WTC11 (cell line): ENCODE measurements around the gene TXNL4A. TPM values are rescaled to one million over a fixed set of nuclear protein-coding genes. Genes with fewer than 3 reads are reported as not detected.

Experiments used
- ATAC-seq: fragments of 200-7000 bp; cut with Tn5 transposase; 2 replicates; pipeline ENCODE4 v1.10.0; 2021; ENCODE audit warnings: mild to moderate bottlenecking, moderate library complexity
- CTCF ChIA-PET: fragments of 300-600 bp; sonication (Branson Sonifier 250); formaldehyde crosslinking; loops from one replicate; lab custom pipeline; 2021; ENCODE audit warnings: antibody characterized with exemption; lab: Charles Lee
- POLR2A ChIA-PET: fragments of 350-600 bp; sonication (Branson Sonifier 250); formaldehyde crosslinking; loops from one replicate; lab custom pipeline; 2021; ENCODE audit warnings: antibody characterized with exemption; lab: Charles Lee
- DNase-seq: peaks from one replicate; pipeline ENCODE4 v3.0.0; 2021; ENCODE audit warnings: low spot score
- H3K27ac Mint-ChIP-seq: 2 replicates; pipeline ENCODE4 v1.8.0; 2021; ENCODE audit warnings: mixed read lengths
- H3K27me3 Mint-ChIP-seq: 2 replicates; pipeline ENCODE4 v1.8.0; 2021; ENCODE audit warnings: low read depth, mild to moderate bottlenecking, moderate library complexity, mixed read lengths
- H3K36me3 Mint-ChIP-seq: 2 replicates; pipeline ENCODE4 v1.8.0; 2021; ENCODE audit warnings: mixed read lengths
- H3K4me1 Mint-ChIP-seq: 2 replicates; pipeline ENCODE4 v1.8.0; 2022; ENCODE audit warnings: mixed read lengths
- H3K4me3 Mint-ChIP-seq: 2 replicates; pipeline ENCODE4 v1.8.0; 2021; ENCODE audit warnings: mild to moderate bottlenecking, moderate library complexity, mixed read lengths
- H3K9me3 Mint-ChIP-seq: 2 replicates; pipeline ENCODE4 v1.8.0; 2021; ENCODE audit warnings: mixed read lengths
- AR ChIP-seq: fragments of 250-450 bp; sonication (Bioruptor Pico); IDR thresholded peaks from 2 replicates; pipeline ENCODE4 v1.9.0; 2021; ENCODE audit warnings: mild to moderate bottlenecking
- CTCF ChIP-seq: fragments of 200-600 bp; IDR thresholded peaks from 2 replicates; pipeline ENCODE4 v1.8.0; 2022; ENCODE audit warnings: antibody characterized with exemption
- EMX1 ChIP-seq: fragments of 250-450 bp; sonication (Bioruptor Pico); IDR thresholded peaks from 2 replicates; pipeline ENCODE4 v1.8.0; 2021; ENCODE audit warnings: mild to moderate bottlenecking
- ERG ChIP-seq: fragments of 250-450 bp; sonication (Bioruptor Pico); IDR thresholded peaks from 2 replicates; pipeline ENCODE4 v1.8.0; 2021; ENCODE audit warnings: mild to moderate bottlenecking
- FOXP4 ChIP-seq: sonication (generic); formaldehyde crosslinking; IDR thresholded peaks from 2 replicates; pipeline ENCODE4 v1.8.0; 2022; ENCODE audit warnings: mild to moderate bottlenecking, missing genetic modification reagents
- GABPB1 ChIP-seq: sonication (generic); formaldehyde crosslinking; IDR thresholded peaks from 2 replicates; pipeline ENCODE4 v1.8.1; 2023; ENCODE audit warnings: mild to moderate bottlenecking, missing genetic modification reagents
- GTF2I ChIP-seq: fragments of 250-450 bp; sonication (Bioruptor Pico); conservative IDR thresholded peaks from 2 replicates; pipeline ENCODE4 v1.4.0; 2021; ENCODE audit warnings: mild to moderate bottlenecking
- JAZF1 ChIP-seq: fragments of 250-450 bp; sonication (Bioruptor Pico); IDR thresholded peaks from 2 replicates; pipeline ENCODE4 v1.9.0; 2021; ENCODE audit warnings: moderate library complexity, mild to moderate bottlenecking, inconsistent platforms
- TCF7 ChIP-seq: sonication (generic); formaldehyde crosslinking; IDR thresholded peaks from 2 replicates; pipeline ENCODE4 v1.8.0; 2022; ENCODE audit warnings: mild to moderate bottlenecking, low read depth, missing genetic modification reagents, moderate library complexity
- TP53 ChIP-seq: sonication (generic); formaldehyde crosslinking; IDR thresholded peaks from 2 replicates; pipeline ENCODE4 v1.8.1; 2023; ENCODE audit warnings: mild to moderate bottlenecking, missing genetic modification reagents
- USF1 ChIP-seq: sonication (generic); formaldehyde crosslinking; IDR thresholded peaks from 2 replicates; pipeline ENCODE4 v1.8.0; 2022; ENCODE audit warnings: mild to moderate bottlenecking, missing genetic modification reagents
- ZMAT4 ChIP-seq: fragments of 250-450 bp; sonication (Bioruptor Pico); IDR thresholded peaks from 2 replicates; pipeline ENCODE4 v1.9.0; 2021; ENCODE audit warnings: mild to moderate bottlenecking
- total RNA-seq: library from RNA; stranded (reverse); gene quantifications from 3 replicates; pipeline ENCODE4 v1.2.3, GENCODE V29; 2021

The TXNL4A gene
- total RNA-seq, 1 experiment from 2014 or later: 157 TPM

- POLR2A ChIA-PET: no interaction called here
These were observed 40.3 kb downstream of the TXNL4A start for GRCh38 chr18:79947881-79948610.

GRCh38 chr18:79947054-79947755, 41.2 kb downstream of the TXNL4A start:
- Mint-ChIP-seq H3K27me3 (peaks cover 21% of the 10 kb centered on the region), H3K9me3 (no peaks in the 10 kb centered on the region), H3K4me3 (no peak overlapping the region), H3K4me1 (peaks cover 13% of the 10 kb centered on the region), H3K36me3 (0 out of 2 replicates have a peak, but pooled peaks cover 2% of the 10 kb centered on the region), H3K27ac (no peak overlapping the region)
- ChIA-PET CTCF (no interaction called here), POLR2A (no interaction called here)
- TF ChIP-seq JAZF1 (CRISPR knock-in tag) (no peak), EMX1 (no peak), FOXP4 (no peak), GTF2I (CRISPR knock-in tag) (no peak), USF1 (CRISPR knock-in tag) (no peak), ZMAT4 (CRISPR knock-in tag) (no peak), ERG (CRISPR knock-in tag) (no peak), TP53 (no peak), AR (CRISPR knock-in tag) (no peak), CTCF (no peak)
- no peak for DNase-seq
- no peak for ATAC-seq

More at GRCh38 chr18:79947881-79948610, 40.3 kb downstream of the TXNL4A start:
- H3K27me3 Mint-ChIP-seq: peaks cover 29% of the 10 kb centered on the region
- no peaks in the 10 kb centered on the region for H3K36me3 Mint-ChIP-seq
- H3K4me1 Mint-ChIP-seq: peaks cover 14% of the 10 kb centered on the region
- CTCF ChIA-PET: no interaction called here
- TF ChIP-seq TCF7 (no peak), GABPB1 (CRISPR knock-in tag) (peak; percentile 21; the same call in 1 of the 2 replicates)
- no peaks in the 10 kb centered on the region for H3K9me3 Mint-ChIP-seq
- DNase-seq: no peak
- H3K27ac Mint-ChIP-seq: no peak overlapping the region
- no peak for ATAC-seq
- H3K4me3 Mint-ChIP-seq: no peak overlapping the region
